GM12891 (cell line): ENCODE data around the gene LAYN.

ENCODE experiments used
- DNase-seq: peaks from one replicate; pipeline ENCODE4 v3.0.0; 2011; ENCODE audit warnings: low spot score; ENCODE audit not compliant: insufficient read length
- FAIRE-seq: peaks from 2 replicates; lab custom pipeline; 2011; peaks lifted over from hg19 to GRCh38; lab: Jason Lieb, UNC
- PAX5 ChIP-seq: IDR thresholded peaks from 2 replicates; pipeline ENCODE4 v1.6.1; 2011; ENCODE audit warnings: low read length, moderate library complexity, mild to moderate bottlenecking; ENCODE audit not compliant: insufficient read depth, severe bottlenecking
- POLR2A ChIP-seq: IDR thresholded peaks from 2 replicates; pipeline ENCODE4 v1.6.1; 2011; ENCODE audit warnings: low read depth, low read length, control low read depth
- POLR2AphosphoS5 ChIP-seq: IDR thresholded peaks from 2 replicates; pipeline ENCODE4 v1.6.1; 2011; ENCODE audit warnings: low read depth, low read length, control low read depth
- POU2F2 ChIP-seq: IDR thresholded peaks from 2 replicates; pipeline ENCODE4 v1.6.1; 2011; ENCODE audit warnings: low read depth, mild to moderate bottlenecking, control low read depth, low read length, moderate library complexity
- SPI1 ChIP-seq: IDR thresholded peaks from 2 replicates; pipeline ENCODE4 v1.6.1; 2011; ENCODE audit warnings: low read depth, low read length, control low read depth
- TAF1 ChIP-seq: IDR thresholded peaks from 2 replicates; pipeline ENCODE4 v1.6.1; 2011; ENCODE audit warnings: low read depth, low read length, control low read depth

The LAYN gene

DNA sequence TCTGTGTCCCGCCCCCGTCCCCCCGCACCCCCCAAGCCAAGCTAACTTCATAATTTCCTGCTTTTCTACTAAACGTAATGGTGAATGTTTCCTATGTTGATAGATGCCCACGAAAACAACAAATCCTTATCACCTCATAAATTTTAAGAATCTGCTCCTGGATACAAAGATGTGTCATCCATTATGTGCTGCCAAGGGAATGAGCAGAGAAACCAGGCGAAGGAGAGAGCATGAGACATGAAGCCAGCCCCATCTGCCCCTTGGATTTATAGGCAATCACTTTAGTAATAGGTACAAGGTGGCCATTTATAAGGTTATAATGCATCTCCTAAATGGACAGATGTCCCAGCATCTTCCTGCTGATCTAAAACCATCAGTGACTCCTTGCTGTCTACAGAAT, 30.3 kb downstream of the LAYN start:
- TF ChIP-seq POLR2AphosphoS5 (no peak), PAX5 (no peak), POLR2A (no peak), POU2F2 (no peak), SPI1 (no peak), TAF1 (no peak)
- FAIRE-seq (no peak), DNase-seq (no peak)

- DNase-seq, result no peak
- no peak for FAIRE-seq
- TF ChIP-seq POLR2AphosphoS5, result no peak
- TF ChIP-seq POU2F2, result no peak
- no peak for TF ChIP-seq PAX5
- no peak for TF ChIP-seq SPI1
- no peak for TF ChIP-seq POLR2A
- no peak for TF ChIP-seq TAF1
These were observed 31.4 kb downstream of the LAYN start for GRCh38 chr11:111571829-111572501.

- TF ChIP-seq TAF1, result no peak
- no peak for TF ChIP-seq PAX5
- TF ChIP-seq POLR2A, result no peak
- TF ChIP-seq POU2F2, result no peak
- no peak for TF ChIP-seq POLR2AphosphoS5
- TF ChIP-seq SPI1, result no peak
- FAIRE-seq (no peak), DNase-seq (no peak)
These were observed 32.1 kb downstream of the LAYN start for GRCh38 chr11:111572581-111572980.

DNA sequence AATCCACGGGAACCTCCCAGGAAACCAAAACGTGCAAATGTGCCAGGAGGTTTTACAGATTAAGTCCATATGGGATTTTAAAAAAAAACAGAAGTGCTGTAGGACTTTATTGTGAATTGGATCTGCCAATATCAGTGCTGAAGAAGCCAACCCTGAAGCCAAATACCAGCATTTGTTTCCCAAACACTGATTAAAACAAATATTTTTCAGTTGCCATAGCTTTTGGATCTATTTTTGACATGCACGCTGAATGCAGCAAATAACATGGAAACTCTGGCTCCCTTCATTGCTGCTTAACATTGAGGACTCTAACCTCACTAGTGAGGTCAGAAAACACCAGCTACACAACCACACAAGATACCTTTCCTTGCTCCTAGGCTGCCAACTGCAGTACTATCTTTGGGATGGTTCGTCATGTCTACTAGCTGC, 33.3 kb downstream of the LAYN start:
- DNase-seq (no peak), FAIRE-seq (no peak)
- TF ChIP-seq PAX5 (no peak), POLR2A (no peak), TAF1 (no peak), POU2F2 (no peak)

DNA sequence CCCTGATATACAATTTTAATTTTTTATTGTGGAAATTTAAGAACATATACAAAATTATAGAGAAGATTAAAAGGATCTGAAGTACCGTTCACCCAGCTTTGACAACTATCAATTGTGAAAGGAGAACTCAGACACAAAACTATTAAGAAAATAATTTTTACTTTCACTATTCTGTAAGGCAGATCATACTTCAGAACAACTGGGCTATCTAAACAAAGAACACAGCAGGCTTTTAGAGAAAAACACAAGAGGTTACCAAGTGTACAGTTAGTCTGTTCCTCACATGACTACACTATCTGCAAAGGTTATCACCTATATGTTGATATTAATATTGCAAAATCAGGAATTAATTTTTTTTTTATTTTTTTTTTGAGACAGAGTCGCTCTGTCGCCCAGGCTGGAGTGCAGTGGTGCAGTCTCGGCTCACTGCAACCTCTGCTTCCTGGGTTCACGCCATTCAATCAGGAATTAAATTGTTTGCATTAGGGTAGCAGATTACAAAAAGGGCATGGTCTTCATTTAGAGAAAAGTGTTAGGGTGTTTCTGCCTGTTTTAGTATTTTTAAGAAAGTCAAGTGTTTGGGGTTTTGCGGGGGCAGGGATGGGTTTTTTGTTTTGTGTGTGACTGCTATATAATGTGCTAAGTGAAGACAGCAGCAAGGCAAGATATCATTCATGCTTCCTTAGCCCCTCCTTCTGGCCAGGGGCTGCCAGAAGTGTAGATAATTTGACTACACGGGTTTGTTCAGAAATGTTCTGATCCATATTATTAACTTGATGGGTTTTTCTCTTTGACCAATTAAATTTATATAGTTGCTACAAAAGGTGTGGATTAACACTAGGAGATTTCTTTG, 34.1 kb downstream of the LAYN start:
- TF ChIP-seq TAF1, result no peak
- TF ChIP-seq POLR2A, result no peak
- no peak for TF ChIP-seq PAX5
- TF ChIP-seq SPI1, result no peak
- no peak for TF ChIP-seq POU2F2
- no peak for TF ChIP-seq POLR2AphosphoS5
- FAIRE-seq (no peak), DNase-seq (no peak)

DNA sequence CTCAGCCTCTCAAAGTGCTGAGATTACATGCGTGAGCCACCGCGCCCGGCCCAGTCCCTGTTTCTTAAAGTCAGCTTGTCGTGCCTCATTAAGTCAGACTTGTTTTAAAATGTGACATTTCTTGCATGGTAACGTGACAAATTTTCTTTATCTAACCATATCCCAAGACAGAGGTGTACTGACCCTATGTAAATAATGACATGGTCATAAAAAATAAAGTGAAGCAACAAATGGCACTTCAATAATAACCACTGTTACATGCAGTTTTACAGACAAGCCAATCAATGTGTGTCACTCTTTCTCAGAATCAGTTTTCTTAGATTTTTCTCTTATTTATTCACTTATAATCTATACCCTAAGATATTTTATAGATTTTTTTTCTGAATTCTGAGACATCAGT, 35.2 kb downstream of the LAYN start:
- DNase-seq (no peak), FAIRE-seq (no peak)
- TF ChIP-seq POU2F2 (no peak), POLR2A (no peak), POLR2AphosphoS5 (no peak), TAF1 (no peak), PAX5 (no peak), SPI1 (no peak)

- FAIRE-seq (no peak), DNase-seq (no peak)
- TF ChIP-seq SPI1 (no peak), POLR2A (no peak), POLR2AphosphoS5 (no peak), POU2F2 (no peak), TAF1 (no peak)
These were observed 37.3 kb downstream of the LAYN start for GRCh38 chr11:111577821-111578220.

- TF ChIP-seq PAX5 (no peak), POLR2A (no peak), SPI1 (no peak), POLR2AphosphoS5 (no peak), TAF1 (no peak), POU2F2 (no peak)
- FAIRE-seq (no peak), DNase-seq (no peak)
These were observed 40.8 kb downstream of the LAYN start for GRCh38 chr11:111581341-111581740.

DNA sequence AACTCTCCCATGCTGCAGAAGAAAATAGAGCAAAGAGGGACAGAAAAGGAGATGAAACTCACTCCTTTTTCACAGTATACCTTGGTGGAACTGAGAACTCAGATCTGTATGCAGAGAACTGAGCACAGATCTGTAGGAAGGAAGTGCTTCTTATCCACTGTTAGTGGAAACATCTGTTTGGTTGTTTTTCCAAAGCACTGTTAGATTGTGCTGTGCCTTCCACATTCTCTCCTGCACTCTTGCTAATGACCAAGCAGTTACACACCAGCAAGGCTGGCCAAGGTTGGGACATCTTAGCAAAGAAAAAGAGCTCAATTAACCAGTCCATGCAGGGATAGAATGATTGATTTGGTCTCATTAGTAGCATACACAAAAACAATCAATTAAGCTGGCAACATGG, 41.6 kb downstream of the LAYN start:
- DNase-seq (no peak), FAIRE-seq (peak; percentile 69)
- no peak for TF ChIP-seq POLR2AphosphoS5
- TF ChIP-seq POLR2A, result no peak
- no peak for TF ChIP-seq SPI1
- TF ChIP-seq TAF1, result no peak
- TF ChIP-seq POU2F2, result no peak
- TF ChIP-seq PAX5, result no peak
